SH-SY5Y (cell line): ENCODE measurements around the gene MATN1.

Experiments
- GATA2 ChIP-seq: IDR thresholded peaks from 2 replicates; pipeline ENCODE4 v1.6.1; 2011; ENCODE audit warnings: mild to moderate bottlenecking, low read depth, low read length
- GATA3 ChIP-seq: IDR thresholded peaks from 2 replicates; pipeline ENCODE4 v1.6.1; 2011; ENCODE audit warnings: low read depth, mild to moderate bottlenecking, low read length, moderate library complexity

- TF ChIP-seq GATA2 = no peak
- TF ChIP-seq GATA3 = no peak
Observed at GRCh38 chr1:30721341-30721793, 2.0 kb downstream of the MATN1 start.
